HG02840 (cell line): Measurements from ENCODE around the gene SIL1.
"Not testable (repeated sequence)": the region's sequence is repeated elsewhere in the genome, so short reads cannot be mapped to it uniquely, and the experiment has no call there.

Experiments
- ATAC-seq: cut with Tn5 transposase; IDR thresholded peaks from one replicate; pipeline ENCODE4 v1.9.1; 2021; ENCODE audit warnings: mild to moderate bottlenecking, moderate library complexity, moderate number of reproducible peaks; ENCODE audit not compliant: unreplicated experiment, low FRiP score

SIL1 gene

DNA sequence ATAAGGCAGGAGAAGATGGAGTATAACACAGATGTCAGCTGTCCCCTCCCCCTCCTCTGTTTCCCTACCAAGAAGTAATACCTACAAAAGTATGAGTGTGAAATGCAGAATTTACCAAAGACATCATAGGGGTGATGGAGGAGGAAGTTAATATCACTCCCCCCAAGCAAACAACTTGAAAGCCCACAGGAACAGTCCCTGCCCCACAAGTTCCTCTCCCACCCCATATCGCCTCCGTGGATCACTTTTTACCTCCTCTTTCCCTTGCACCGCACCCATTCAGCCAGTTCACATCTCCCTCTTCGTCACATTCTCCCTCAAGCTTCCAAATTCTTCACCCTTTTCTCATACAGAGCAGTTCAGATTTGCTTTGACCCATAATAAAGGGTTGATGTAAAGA lies 7.0 kb upstream of the SIL1 start:
- no peak for ATAC-seq

GRCh38 chr5:139204196-139204595 lies 6.0 kb upstream of the SIL1 start:
- ATAC-seq, result no peak

- no peak for ATAC-seq
Observed at GRCh38 chr5:139199321-139199720, 1.2 kb upstream of the SIL1 start.

DNA sequence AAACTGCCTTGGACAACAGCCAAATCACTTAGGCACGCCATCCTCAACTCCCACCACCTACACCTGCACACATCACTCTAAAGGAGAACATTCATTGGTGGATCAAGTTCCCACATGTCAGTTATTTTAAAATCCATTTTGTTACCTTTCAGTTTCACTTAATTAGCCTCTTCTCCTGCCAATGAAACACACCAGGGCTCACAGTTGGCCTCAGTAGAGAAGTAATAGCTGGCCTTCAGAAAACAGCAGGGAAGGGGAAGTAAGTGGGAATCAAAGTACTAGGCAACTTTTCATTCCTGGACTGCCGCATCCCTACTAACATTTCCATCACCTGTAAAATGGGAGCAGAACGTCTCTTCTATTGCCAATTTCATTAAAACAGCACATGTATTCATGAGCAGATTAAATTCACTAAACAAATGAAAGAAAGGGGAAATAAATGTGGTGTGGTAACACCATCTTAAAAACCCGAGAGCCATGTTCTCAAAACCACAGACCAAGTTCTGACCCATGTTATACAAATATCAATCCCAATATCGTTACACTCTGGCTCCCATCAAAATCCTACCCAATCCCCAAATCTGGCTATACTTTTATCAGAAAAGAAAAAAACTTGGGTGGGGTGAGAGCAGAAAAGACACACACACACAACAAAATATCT lies 1.7 kb downstream of the SIL1 start:
- no peak for ATAC-seq

GRCh38 chr5:139194486-139194885 lies 3.7 kb downstream of the SIL1 start:
- ATAC-seq, result no peak

DNA sequence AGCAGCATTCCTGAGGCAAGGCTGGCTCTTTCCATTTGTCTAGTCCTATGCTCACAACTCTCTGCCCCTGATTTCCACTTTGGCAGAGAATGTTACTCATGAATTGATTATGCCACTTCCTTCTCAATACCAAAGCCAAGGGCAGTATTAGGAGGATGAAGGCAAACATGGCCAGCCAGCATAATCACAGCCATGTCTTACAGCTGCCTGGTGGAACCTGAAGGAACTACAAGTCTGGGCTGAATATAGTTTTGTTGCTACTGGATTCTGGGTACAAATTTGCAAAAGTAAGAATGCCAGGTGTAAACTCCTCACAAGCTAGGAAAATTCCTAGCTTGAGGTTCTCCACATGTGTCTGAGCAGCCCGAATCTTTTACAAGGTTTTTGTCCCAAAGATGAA lies 4.2 kb downstream of the SIL1 start:
- no peak for ATAC-seq

- not testable (repeated sequence) for ATAC-seq
Observed at GRCh38 chr5:139192906-139193305, 5.3 kb downstream of the SIL1 start.

DNA sequence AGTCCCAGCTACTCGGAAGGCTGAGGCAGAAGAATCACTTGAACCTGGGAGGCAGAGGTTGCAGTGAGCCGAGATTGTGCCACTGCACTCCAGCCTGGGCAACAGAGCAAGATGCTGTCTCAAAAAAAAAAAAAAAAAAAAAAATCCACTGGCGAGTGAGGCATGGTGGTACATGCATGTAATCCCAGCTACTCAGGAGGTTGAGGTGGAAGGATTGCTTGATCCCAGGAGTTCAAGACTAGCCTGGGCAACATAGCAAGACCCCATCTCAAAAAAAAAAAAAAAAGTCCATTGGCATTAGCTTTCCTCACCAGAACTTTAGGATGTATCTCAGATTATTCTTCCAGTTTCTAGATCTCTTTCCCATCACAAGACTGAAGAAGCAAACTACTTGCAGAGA lies 6.2 kb downstream of the SIL1 start:
- not testable (repeated sequence) for ATAC-seq

DNA sequence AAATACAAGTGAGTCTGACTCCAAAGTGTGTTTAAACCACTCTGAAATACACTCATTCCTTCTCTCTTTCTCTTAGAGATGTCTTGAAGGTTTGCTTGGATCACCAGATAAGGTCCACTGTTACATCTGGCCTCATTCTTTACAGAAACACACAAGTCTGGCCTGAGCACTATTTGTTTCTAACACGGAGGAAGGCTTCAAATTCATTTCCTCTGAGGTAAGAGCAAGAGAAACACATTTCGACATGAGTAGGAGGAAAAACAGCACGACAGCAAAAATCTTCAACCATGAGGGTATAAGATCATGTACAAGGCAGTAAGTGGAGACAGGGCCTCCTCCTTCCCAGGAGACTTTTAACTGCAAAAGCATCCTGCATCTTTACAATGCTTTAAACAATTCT lies 8.0 kb downstream of the SIL1 start:
- no peak for ATAC-seq

- no peak for ATAC-seq
Observed at GRCh38 chr5:139188558-139189270, 9.5 kb downstream of the SIL1 start.

- ATAC-seq, result no peak
Observed at GRCh38 chr5:139186752-139187326, 11.3 kb downstream of the SIL1 start.

DNA sequence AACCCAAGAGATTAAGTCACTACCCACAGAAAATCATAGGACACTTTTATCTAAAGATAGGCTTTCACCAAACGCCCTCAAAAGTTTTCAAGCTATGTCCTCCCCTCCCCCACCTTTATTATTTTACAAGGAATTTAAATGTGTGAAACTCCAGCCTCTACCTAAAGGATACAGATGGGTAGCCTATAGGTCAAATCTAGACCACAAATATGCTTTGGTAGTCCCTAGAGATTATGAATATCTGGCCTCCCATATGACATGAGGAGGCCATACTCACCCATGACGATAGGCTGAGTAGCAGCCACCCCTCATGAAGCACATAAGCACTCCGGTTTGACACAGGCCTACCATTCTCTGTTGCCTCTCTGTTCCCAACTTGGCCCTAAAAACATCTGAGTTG lies 11.9 kb downstream of the SIL1 start:
- no peak for ATAC-seq

- no peak for ATAC-seq
Observed at GRCh38 chr5:139185589-139185988, 12.6 kb downstream of the SIL1 start.

DNA sequence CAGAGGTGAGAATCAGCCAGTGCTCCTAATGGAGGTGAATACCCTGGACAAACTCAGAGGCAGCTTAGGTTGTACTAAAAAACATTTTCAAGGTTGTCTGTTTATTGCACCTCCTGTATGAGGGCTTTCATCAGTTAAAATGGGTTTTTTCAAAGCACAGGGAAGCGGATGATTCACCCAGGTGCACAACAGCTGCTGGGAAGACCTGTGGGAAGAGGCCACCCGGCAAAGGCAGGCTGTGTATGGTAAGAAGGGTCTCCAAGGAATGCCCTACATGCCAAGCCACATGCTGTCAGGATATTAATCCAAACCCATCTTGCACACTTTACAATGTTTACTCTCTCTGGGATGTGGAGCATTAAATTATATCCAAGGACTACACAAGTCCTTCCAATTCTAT lies 14.7 kb downstream of the SIL1 start:
- ATAC-seq, result no peak

DNA sequence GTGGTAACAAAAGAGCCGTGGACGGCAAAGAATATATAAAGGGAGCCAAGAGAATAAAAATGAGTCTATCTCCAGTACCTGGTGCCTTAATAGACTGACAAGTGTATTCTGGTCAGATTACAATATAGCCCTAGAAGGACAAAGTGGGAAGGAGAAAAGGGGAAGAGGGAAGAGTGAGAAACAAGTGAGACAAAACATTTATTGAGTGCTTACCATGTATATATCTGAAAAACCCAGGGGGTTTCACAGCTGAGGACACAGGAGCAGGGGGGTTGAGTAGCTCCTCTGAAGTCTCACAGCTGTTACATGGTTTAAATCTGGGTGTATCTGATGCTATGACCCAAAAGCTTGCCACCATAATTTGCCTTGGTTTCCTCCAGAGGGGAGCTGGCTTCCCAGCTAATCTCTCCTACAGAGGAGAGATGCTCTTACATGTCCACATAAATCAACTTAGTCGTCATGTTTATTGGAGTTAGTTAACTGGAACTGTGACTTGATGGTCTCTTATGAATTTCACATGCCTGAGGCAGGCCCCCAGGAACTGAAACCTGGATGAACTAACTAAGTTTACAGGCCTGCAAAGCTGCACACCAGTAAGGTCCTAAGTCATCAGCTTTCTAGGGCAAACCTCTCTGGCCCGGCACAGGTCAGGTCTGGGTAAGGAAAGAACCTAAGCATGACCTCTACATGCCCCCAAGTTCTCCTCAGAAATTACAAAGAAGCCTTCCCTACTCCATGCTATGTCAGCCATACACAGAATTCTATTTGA lies 15.5 kb downstream of the SIL1 start:
- no peak for ATAC-seq

- no peak for ATAC-seq
Observed at GRCh38 chr5:139181835-139182452, 16.2 kb downstream of the SIL1 start.

DNA sequence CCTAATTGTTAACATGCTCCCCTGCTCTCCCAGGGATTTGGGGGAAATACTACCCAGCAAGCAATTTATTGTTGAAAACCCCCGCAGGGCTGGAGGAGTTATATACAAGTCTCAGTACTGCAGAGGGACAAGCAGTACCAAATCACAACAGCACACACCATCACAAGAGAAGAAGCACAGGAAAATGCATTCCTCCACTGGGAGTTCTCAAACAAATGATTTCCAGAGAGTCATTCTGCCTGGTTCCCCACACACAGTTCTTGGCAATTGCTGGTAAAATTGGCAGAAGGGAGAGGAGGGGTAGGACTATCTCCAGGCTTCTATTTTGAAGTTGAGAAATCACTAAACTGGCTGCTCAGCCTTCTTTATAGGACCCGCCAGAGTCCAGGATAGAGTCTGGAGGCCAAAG lies 16.8 kb downstream of the SIL1 start:
- ATAC-seq, result no peak

GRCh38 chr5:139180850-139181249 lies 17.3 kb downstream of the SIL1 start:
- ATAC-seq, result no peak

DNA sequence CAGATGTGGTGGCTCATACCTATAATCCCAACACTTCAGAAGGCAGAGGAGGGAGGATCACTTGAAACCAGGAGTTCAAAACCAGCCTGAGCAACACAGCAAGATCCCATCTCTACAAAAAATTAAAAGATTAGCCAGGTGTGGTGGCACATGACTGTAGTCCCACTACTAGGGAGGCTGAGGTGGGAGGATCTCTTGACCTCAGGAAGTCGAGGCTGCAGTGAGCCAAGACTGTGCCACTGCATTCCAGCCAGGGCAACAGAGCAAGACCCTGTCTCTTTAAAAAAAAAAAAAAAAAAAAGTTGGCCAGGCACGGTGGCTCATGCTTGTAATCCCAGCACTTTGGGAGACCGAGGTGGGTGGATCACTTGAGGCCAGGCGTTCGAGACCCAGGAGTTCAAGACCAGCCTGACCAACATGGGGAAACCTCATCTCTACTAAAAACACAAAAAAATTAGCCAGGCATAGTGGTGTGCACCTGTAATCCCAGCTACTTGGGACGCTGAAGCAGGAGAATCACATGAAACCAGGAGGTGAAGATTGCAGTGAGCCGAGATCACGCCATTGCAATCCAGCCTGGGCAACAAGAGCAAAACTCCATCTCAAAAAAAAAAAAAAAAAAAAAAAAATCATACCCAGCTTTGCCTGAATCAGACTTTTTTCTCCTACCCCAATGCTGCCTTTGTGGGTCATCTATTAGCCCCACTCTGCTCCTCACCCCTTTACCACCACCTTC lies 18.2 kb downstream of the SIL1 start:
- not testable (repeated sequence) for ATAC-seq

DNA sequence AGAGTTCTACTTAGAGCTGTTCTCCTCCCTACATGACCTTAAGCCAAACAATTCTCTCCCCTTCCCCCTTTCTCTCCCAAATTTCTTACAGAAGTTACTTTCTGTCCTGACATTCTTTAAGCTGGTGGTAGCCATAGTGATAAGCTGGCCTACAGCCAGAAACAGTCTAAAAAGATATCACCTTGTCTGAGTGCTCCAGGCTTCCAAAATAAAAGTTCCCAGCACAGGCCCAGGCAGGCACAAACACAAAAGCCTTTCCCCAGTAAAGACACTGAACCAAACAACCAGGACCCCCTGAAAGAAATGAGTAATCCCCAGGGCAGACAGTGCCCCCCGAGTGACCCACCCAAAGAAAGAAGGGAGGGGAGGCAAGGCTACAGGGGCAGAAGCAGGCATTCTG lies 19.2 kb downstream of the SIL1 start:
- no peak for ATAC-seq
